ENCODE data around the gene LGALS9. TPM values are rescaled to one million over a fixed set of nuclear protein-coding genes. Genes with fewer than 3 reads are reported as not detected.

Gene LGALS9
- polyA plus RNA-seq, 1 donor (not counting 4 experiments of a cell fraction or from before 2014, with no cell fraction given), result 0.94 TPM

GRCh38 chr17:27620721-27621120 lies 10.3 kb upstream of the LGALS9 start:
- no peak overlapping the region for H3K9ac ChIP-seq (ENCODE audit: control insufficient read depth, extremely low read depth, insufficient read depth, low read length)
- no peaks in the 10 kb centered on the region for H3K79me2 ChIP-seq (ENCODE audit: control insufficient read depth, insufficient read depth, low read length)
- FAIRE-seq (no peak), DNase-seq (ENCODE audit: low read depth, low spot score) (no peak)
- no peak overlapping the region for H3K4me3 ChIP-seq (ENCODE audit: control insufficient read depth in 2 of 3, extremely low read depth in 1 of 3, insufficient read depth in 2 of 3, low read depth in 1 of 3, low read length in 3 of 3)
- no peaks in the 10 kb centered on the region for H3K27me3 ChIP-seq (ENCODE audit: control insufficient read depth, extremely low read depth, insufficient read depth, low read length)
- H3K4me1 ChIP-seq (ENCODE audit: control insufficient read depth, extremely low read depth, insufficient read depth, low read length), result no peaks in the 10 kb centered on the region
- TF ChIP-seq, protein P1, sequence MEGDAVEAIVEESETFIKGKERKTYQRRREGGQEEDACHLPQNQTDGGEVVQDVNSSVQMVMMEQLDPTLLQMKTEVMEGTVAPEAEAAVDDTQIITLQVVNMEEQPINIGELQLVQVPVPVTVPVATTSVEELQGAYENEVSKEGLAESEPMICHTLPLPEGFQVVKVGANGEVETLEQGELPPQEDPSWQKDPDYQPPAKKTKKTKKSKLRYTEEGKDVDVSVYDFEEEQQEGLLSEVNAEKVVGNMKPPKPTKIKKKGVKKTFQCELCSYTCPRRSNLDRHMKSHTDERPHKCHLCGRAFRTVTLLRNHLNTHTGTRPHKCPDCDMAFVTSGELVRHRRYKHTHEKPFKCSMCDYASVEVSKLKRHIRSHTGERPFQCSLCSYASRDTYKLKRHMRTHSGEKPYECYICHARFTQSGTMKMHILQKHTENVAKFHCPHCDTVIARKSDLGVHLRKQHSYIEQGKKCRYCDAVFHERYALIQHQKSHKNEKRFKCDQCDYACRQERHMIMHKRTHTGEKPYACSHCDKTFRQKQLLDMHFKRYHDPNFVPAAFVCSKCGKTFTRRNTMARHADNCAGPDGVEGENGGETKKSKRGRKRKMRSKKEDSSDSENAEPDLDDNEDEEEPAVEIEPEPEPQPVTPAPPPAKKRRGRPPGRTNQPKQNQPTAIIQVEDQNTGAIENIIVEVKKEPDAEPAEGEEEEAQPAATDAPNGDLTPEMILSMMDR (optimal IDR thresholded peaks at IDR 0.05 in 1 of 3, IDR thresholded peaks at IDR 0.05 in 1 of 3, conservative IDR thresholded peaks at IDR 0.05 in 1 of 3; ENCODE audit: extremely low read depth in 1 of 3, insufficient read depth in 2 of 3, low read length in 3 of 3), result no peak
- TF ChIP-seq EZH2 (IDR thresholded peaks at IDR 0.05; ENCODE audit: low read length), result no peak
- H3K9me3 ChIP-seq (ENCODE audit: control insufficient read depth, low read depth, low read length), result no peaks in the 10 kb centered on the region
- H3K9me1 ChIP-seq (ENCODE audit: control insufficient read depth, extremely low read depth, insufficient read depth, low read length), result no peaks in the 10 kb centered on the region
- dilution Hi-C loops (cut with MboI; ENCODE audit: extremely low pct_ligation_motif_present, low sequenced_read_pairs), result no loop called here
- H3K4me2 ChIP-seq (ENCODE audit: control insufficient read depth, extremely low read depth, insufficient read depth, low read depth, low read length), result no peak overlapping the region
- H2AFZ ChIP-seq (ENCODE audit: control insufficient read depth, low read length), result no peak overlapping the region
- H3K27ac ChIP-seq (ENCODE audit: control insufficient read depth, insufficient read depth, low read length), result no peak overlapping the region
- H3K36me3 ChIP-seq (ENCODE audit: control insufficient read depth in 2 of 2, extremely low read depth in 1 of 2, insufficient read depth in 2 of 2, low read length in 2 of 2), result no peaks in the 10 kb centered on the region
- peaks cover 2% of the 10 kb centered on the region for H4K20me1 ChIP-seq (ENCODE audit: control insufficient read depth, extremely low read depth, insufficient read depth, low read length)

DNA sequence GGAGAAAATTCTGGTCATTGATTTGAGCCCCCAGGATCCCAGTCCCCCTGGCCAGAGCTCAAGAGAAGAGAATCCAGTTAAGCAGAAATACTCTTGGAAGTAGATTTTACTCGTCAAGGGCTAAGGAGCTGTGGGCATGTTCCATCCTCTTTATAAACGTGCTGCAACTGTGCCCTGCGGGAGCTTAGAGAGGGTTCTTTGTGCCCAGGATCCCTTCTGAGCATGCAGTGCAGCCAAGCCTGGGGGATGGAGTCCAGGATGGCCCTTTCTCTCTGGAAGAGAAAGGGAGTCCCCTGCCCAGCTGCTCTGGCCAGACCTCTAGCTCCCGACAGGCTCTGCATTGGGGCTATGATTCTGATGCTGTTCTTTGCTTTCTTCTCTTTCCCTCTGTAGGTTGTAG lies 9.5 kb upstream of the LGALS9 start:
- Histone ChIP-seq H3K79me2 (ENCODE audit: control insufficient read depth, insufficient read depth, low read length) (no peaks in the 10 kb centered on the region), H3K36me3 (ENCODE audit: control insufficient read depth in 2 of 2, extremely low read depth in 1 of 2, insufficient read depth in 2 of 2, low read length in 2 of 2) (no peaks in the 10 kb centered on the region), H3K9me1 (ENCODE audit: control insufficient read depth, extremely low read depth, insufficient read depth, low read length) (no peaks in the 10 kb centered on the region), H4K20me1 (ENCODE audit: control insufficient read depth, extremely low read depth, insufficient read depth, low read length) (peaks cover 2% of the 10 kb centered on the region), H3K27ac (ENCODE audit: control insufficient read depth, insufficient read depth, low read length) (no peak overlapping the region), H3K4me3 (ENCODE audit: control insufficient read depth in 2 of 3, extremely low read depth in 1 of 3, insufficient read depth in 2 of 3, low read depth in 1 of 3, low read length in 3 of 3) (no peak overlapping the region), H3K4me2 (ENCODE audit: control insufficient read depth, extremely low read depth, insufficient read depth, low read depth, low read length) (no peak overlapping the region), H2AFZ (ENCODE audit: control insufficient read depth, low read length) (no peak overlapping the region), H3K4me1 (ENCODE audit: control insufficient read depth, extremely low read depth, insufficient read depth, low read length) (no peaks in the 10 kb centered on the region), H3K27me3 (ENCODE audit: control insufficient read depth, extremely low read depth, insufficient read depth, low read length) (no peaks in the 10 kb centered on the region), H3K9me3 (ENCODE audit: control insufficient read depth, low read depth, low read length) (no peaks in the 10 kb centered on the region), H3K9ac (ENCODE audit: control insufficient read depth, extremely low read depth, insufficient read depth, low read length) (no peak overlapping the region)
- dilution Hi-C loops (cut with MboI; ENCODE audit: extremely low pct_ligation_motif_present, low sequenced_read_pairs), result no loop called here
- TF ChIP-seq, protein P1 (optimal IDR thresholded peaks at IDR 0.05 in 1 of 3, IDR thresholded peaks at IDR 0.05 in 1 of 3, conservative IDR thresholded peaks at IDR 0.05 in 1 of 3; ENCODE audit: extremely low read depth in 1 of 3, insufficient read depth in 2 of 3, low read length in 3 of 3), result no peak
- no peak for TF ChIP-seq EZH2 (IDR thresholded peaks at IDR 0.05; ENCODE audit: low read length)
- DNase-seq (ENCODE audit: low read depth, low spot score) (no peak), FAIRE-seq (no peak)

Data from keratinocyte (primary cell).